ENCODE measurements around the gene MARCHF3.

DNA sequence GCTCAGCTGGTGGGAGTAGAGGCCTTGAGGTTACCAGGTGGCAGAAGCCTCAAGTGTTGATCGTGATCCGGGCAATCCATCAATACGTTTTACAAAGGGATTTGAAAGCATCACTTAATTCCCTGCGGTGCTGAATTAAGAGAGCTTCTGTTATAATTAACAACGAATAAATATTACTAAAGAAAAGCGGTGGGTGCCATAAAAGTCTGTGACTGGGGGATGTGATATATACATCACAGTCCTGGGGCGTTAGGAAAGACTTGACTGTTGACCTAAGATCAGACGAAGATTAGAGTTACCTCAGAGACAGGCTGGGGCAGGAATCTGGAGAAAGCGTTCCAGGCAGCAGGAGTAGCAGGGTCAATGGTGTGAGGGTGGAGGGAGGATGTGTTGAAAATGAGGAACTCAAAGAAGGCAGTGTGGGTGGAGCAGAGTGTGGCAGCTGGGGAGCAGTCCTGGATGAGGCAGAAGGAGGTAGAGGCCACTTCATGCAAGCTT lies 49.7 kb upstream of the MARCHF3 start:
- TF ChIP-seq, protein P1, sequence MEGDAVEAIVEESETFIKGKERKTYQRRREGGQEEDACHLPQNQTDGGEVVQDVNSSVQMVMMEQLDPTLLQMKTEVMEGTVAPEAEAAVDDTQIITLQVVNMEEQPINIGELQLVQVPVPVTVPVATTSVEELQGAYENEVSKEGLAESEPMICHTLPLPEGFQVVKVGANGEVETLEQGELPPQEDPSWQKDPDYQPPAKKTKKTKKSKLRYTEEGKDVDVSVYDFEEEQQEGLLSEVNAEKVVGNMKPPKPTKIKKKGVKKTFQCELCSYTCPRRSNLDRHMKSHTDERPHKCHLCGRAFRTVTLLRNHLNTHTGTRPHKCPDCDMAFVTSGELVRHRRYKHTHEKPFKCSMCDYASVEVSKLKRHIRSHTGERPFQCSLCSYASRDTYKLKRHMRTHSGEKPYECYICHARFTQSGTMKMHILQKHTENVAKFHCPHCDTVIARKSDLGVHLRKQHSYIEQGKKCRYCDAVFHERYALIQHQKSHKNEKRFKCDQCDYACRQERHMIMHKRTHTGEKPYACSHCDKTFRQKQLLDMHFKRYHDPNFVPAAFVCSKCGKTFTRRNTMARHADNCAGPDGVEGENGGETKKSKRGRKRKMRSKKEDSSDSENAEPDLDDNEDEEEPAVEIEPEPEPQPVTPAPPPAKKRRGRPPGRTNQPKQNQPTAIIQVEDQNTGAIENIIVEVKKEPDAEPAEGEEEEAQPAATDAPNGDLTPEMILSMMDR (IDR thresholded peaks at IDR 0.05; ENCODE audit: insufficient read depth, low read depth, low read length), result no peak
- TF ChIP-seq EZH2 (IDR thresholded peaks at IDR 0.05; ENCODE audit: insufficient read depth, low read length), result no peak
